Urinary bladder (tissue), 4 donors: ENCODE measurements around the gene CFH. TPM values are rescaled to one million over a fixed set of nuclear protein-coding genes. Genes with fewer than 3 reads are reported as not detected.
"Not testable (repeated sequence)": the region's sequence is repeated elsewhere in the genome, so short reads cannot be mapped to it uniquely, and the experiment has no call there.

ENCODE experiments used
- DNase-seq: peaks from one replicate; pipeline ENCODE4 v3.0.0-alpha.2; 2015; ENCODE audit errors: extremely low spot score
- H3K27ac ChIP-seq: one replicate; pipeline ENCODE4 v1.5.1; 2013; ENCODE audit warnings: low read depth, mild to moderate bottlenecking, moderate library complexity
- H3K36me3 ChIP-seq: one replicate; pipeline ENCODE4 v1.6.1; 2013; ENCODE audit warnings: mild to moderate bottlenecking, moderate library complexity; ENCODE audit not compliant: insufficient read depth
- H3K4me1 ChIP-seq: one replicate; pipeline ENCODE4 v1.6.1; 2013; ENCODE audit warnings: mild to moderate bottlenecking, moderate library complexity; ENCODE audit not compliant: insufficient read depth
- H3K4me3 ChIP-seq: one replicate; pipeline ENCODE4 v1.5.1; 2013; ENCODE audit warnings: low read depth, low read length
- WGBS: extraction: QIAGEN DNeasy Blood & Tissue Kit; methylation state at CpG from one replicate; pipeline ENCODE4 v1.1.7; 2013; 5-methylcytosine and 5-hydroxymethylcytosine counted together
- polyA plus RNA-seq: library from polyadenylated mRNA; stranded (reverse); fragments of 200-250 nt; gene quantifications from one replicate; pipeline ENCODE4 v1.2.3, GENCODE V29; 2013
- total RNA-seq: library from RNA; depleted of rRNA; stranded (reverse); fragments of >200 nt; gene quantifications from one replicate; pipeline ENCODE4 v1.2.3, GENCODE V29; 2014
- donor health status: healthy with polysubstance abuse.
- donor health status: healthy.

The CFH gene
- total and polyA plus RNA-seq, 2 donors, result 299 to 411 TPM

GRCh38 chr1:196680107-196680506 lies 28.3 kb downstream of the CFH start:
- 80% methylated on average over 2 of the region's 2 CpGs for WGBS
- no peak overlapping the region for H3K27ac ChIP-seq
- no peak for DNase-seq
- no peak overlapping the region for H3K4me3 ChIP-seq
- H3K36me3 ChIP-seq, result peaks cover 3% of the 10 kb centered on the region
- H3K4me1 ChIP-seq, result no peaks in the 10 kb centered on the region

- WGBS, result 91% methylated on average over 4 of the region's 4 CpGs
Observed at GRCh38 chr1:196684476-196684875, 32.6 kb downstream of the CFH start.

DNA sequence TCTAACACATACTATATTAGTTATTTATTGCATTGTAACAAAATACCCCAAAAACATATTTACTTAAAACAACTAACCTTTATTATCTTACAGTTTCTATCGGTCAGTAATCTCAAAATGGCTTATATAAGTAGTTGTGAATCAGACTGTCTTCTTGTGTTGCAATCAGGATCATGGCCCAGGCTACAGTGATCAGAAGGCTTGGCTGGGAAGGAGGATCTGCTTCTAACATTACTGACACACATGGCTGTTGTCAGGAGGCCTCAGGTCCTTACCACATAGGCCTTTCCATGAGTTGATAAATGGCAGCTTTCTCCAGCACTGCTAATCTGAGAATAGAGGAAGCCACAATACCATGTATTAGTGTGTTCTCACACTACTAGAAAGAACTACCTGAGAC lies 33.7 kb downstream of the CFH start:
- DNase-seq, result no peak
- Histone ChIP-seq H3K4me3 (no peak overlapping the region), H3K4me1 (no peaks in the 10 kb centered on the region), H3K27ac (no peak overlapping the region), H3K36me3 (peaks cover 2% of the 10 kb centered on the region)
- WGBS, result 86% methylated on average over 1 of the region's 1 CpG

More at GRCh38 chr1:196684476-196684875, 32.6 kb downstream of the CFH start:
- Histone ChIP-seq H3K36me3 (peaks cover 2% of the 10 kb centered on the region), H3K4me3 (no peak overlapping the region), H3K27ac (no peak overlapping the region), H3K4me1 (no peaks in the 10 kb centered on the region)
- no peak for DNase-seq

GRCh38 chr1:196689001-196689400 lies 37.2 kb downstream of the CFH start:
- Histone ChIP-seq H3K4me3 (no peak overlapping the region), H3K4me1 (no peaks in the 10 kb centered on the region), H3K36me3 (peaks cover 4% of the 10 kb centered on the region), H3K27ac (no peak overlapping the region)
- WGBS, result 93% methylated on average over 3 of the region's 3 CpGs
- DNase-seq, result no peak

- Histone ChIP-seq H3K27ac (no peak overlapping the region), H3K4me1 (no peaks in the 10 kb centered on the region), H3K4me3 (no peak overlapping the region), H3K36me3 (peaks cover 4% of the 10 kb centered on the region)
- no peak for DNase-seq
- whole genome bisulfite sequencing, result 74% methylated on average over 5 of the region's 5 CpGs
Observed at GRCh38 chr1:196690582-196690981, 38.7 kb downstream of the CFH start.

DNA sequence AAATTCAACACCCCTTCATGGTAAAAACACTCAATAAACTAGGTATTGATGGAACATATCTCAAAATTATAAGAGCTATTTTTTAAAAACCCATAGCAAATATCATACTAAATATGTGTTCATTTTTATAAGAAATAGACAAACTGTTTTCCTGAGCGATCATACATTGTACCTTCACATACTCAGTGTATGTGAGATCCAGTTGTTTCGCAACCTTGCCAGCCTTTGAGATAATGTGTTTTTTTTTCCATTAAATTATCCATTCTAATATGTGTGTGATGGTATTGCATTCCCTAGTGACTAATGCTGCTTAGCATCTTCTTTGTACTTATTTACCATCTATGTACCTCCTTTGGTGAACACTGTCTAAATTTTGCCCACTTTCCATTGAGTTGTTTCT lies 47.1 kb downstream of the CFH start:
- H3K36me3 ChIP-seq, result no peaks in the 10 kb centered on the region
- WGBS, result 97% methylated on average over 2 of the region's 2 CpGs
- DNase-seq, result no peak
- no peaks in the 10 kb centered on the region for H3K4me1 ChIP-seq
- H3K27ac ChIP-seq, result no peak overlapping the region
- H3K4me3 ChIP-seq, result no peak overlapping the region

DNA sequence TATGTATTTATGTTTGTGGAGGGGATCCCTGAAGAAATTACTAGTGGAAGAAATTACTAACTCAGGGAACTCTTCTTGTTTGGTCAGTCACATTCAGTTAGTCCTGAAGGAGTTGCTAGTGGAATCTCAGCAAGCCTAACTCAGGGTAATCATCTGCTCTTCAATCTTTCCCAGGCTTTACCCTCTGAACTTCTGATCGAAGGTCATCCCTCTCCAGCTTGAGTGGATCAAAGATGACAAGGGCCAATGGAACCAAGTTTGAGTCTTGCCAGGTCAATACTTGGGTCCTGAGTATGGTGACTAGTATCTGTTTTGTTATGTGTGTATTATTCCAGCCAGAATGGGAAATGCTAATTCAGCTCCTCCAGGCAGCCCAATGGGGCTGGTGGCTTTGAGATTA lies 49.3 kb downstream of the CFH start:
- H3K36me3 ChIP-seq, result peaks cover 3% of the 10 kb centered on the region
- no peak for DNase-seq
- no peak overlapping the region for H3K4me3 ChIP-seq
- 87% methylated on average over 1 of the region's 1 CpG for whole genome bisulfite sequencing
- no peak overlapping the region for H3K27ac ChIP-seq
- H3K4me1 ChIP-seq, result no peaks in the 10 kb centered on the region

- H3K4me1 ChIP-seq, H3K36me3 ChIP-seq, H3K27ac ChIP-seq, H3K4me3 ChIP-seq, DNase-seq: not testable (repeated sequence)
- WGBS, result 89% methylated on average over 2 of the region's 2 CpGs
Observed at GRCh38 chr1:196709892-196710291, 58.0 kb downstream of the CFH start.

- Histone ChIP-seq H3K4me1 (no peaks in the 10 kb centered on the region), H3K36me3 (no peaks in the 10 kb centered on the region), H3K27ac (no peak overlapping the region), H3K4me3 (no peak overlapping the region)
- WGBS, result 82% methylated on average over 2 of the region's 2 CpGs
- DNase-seq, result no peak
Observed at GRCh38 chr1:196717868-196718267, 66.0 kb downstream of the CFH start.

GRCh38 chr1:196723325-196724185 lies 71.7 kb downstream of the CFH start:
- WGBS, result 84% methylated on average over 14 of the region's 14 CpGs
- Histone ChIP-seq H3K4me3 (no peak overlapping the region), H3K4me1 (no peaks in the 10 kb centered on the region), H3K36me3 (no peaks in the 10 kb centered on the region), H3K27ac (no peak overlapping the region)
- no peak for DNase-seq

- Histone ChIP-seq H3K4me1 (no peaks in the 10 kb centered on the region), H3K4me3 (no peak overlapping the region), H3K36me3 (no peaks in the 10 kb centered on the region), H3K27ac (no peak overlapping the region)
- WGBS, result 94% methylated on average over 2 of the region's 2 CpGs
- no peak for DNase-seq
Observed at GRCh38 chr1:196732526-196732925, 80.7 kb downstream of the CFH start.

- 71% methylated on average over 11 of the region's 11 CpGs for WGBS
- H3K4me1 ChIP-seq, result no peaks in the 10 kb centered on the region
- DNase-seq, result no peak
- no peak overlapping the region for H3K4me3 ChIP-seq
- H3K27ac ChIP-seq, result no peak overlapping the region
- H3K36me3 ChIP-seq, result peaks cover 3% of the 10 kb centered on the region
Observed at GRCh38 chr1:196733091-196733970, 81.5 kb downstream of the CFH start.

DNA sequence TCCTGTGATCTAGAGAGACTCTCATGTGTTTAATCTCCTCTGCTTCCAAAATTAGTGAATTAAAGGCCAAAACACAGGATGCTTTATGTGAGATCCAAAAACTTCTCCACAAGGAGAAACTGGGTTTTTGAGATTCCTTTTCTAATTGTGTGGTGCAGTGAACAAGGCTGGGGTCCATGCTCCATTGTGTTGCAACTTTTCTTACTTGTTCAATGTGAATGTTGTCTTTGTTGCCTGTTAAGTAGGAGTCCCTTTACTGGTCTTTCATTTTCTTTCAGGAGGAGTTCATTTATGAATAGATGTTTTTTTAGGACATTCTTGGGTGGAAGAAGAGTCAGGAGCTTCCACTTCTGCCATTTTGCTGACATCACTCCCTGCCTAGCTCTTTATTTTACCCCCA lies 82.2 kb downstream of the CFH start:
- Histone ChIP-seq H3K36me3 (peaks cover 3% of the 10 kb centered on the region), H3K4me1 (no peaks in the 10 kb centered on the region), H3K27ac (no peak overlapping the region), H3K4me3 (no peak overlapping the region)
- no peak for DNase-seq

DNA sequence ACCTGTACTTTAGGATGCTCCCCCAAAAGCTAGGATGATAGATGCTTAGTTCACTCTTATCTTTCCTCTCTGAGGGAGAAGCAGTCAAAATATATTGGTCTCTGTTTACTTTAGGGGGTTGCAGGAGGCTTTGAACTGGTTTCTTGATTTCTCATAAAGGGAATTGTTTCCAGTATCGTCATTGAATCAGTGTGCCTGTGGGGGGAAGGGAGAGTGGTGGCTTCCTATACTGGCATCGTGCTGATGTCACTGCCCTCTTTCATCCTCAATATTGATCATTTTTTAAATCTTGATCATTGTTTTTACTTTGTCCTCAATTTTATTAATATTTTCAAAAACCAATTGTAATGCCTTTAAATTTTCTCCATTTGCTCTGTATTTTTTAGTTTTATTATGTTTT lies 82.6 kb downstream of the CFH start:
- 57% methylated on average over 2 of the region's 2 CpGs for WGBS
- Histone ChIP-seq H3K4me3 (no peak overlapping the region), H3K27ac (no peak overlapping the region), H3K4me1 (no peaks in the 10 kb centered on the region), H3K36me3 (peaks cover 4% of the 10 kb centered on the region)
- no peak for DNase-seq
